ENCODE measurements around the gene PSME4. TPM values are rescaled to one million over a fixed set of nuclear protein-coding genes. Genes with fewer than 3 reads are reported as not detected.

Gene PSME4
- total RNA-seq, 1 donor from 2014 or later = 44.3 TPM

DNA sequence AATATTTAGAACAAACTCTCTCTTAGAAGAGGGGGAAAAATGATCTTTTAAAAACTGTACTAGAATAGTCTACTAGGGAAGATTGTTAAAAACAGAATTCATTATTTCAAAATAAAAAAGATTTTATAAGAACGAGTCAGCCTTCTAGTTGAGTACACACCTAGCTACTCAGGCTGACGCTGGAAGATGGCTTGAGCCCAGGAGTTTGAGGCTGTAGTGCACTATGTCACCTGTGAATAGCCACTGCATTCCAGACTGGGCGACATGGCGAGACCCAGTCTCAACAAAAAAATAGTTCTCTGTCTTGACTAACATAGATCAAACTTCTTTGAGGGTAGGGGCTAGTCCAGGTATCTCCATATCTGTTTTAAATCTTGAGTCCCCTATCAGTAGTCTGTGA, 150.1 kb downstream of the PSME4 start:
- no peak overlapping the region for H3K4me3 ChIP-seq (ENCODE audit: low read depth, low read length)
- H3K27me3 ChIP-seq (ENCODE audit: control insufficient read depth, insufficient read depth, low read length) = no peaks in the 10 kb centered on the region
- TF ChIP-seq, protein P1, sequence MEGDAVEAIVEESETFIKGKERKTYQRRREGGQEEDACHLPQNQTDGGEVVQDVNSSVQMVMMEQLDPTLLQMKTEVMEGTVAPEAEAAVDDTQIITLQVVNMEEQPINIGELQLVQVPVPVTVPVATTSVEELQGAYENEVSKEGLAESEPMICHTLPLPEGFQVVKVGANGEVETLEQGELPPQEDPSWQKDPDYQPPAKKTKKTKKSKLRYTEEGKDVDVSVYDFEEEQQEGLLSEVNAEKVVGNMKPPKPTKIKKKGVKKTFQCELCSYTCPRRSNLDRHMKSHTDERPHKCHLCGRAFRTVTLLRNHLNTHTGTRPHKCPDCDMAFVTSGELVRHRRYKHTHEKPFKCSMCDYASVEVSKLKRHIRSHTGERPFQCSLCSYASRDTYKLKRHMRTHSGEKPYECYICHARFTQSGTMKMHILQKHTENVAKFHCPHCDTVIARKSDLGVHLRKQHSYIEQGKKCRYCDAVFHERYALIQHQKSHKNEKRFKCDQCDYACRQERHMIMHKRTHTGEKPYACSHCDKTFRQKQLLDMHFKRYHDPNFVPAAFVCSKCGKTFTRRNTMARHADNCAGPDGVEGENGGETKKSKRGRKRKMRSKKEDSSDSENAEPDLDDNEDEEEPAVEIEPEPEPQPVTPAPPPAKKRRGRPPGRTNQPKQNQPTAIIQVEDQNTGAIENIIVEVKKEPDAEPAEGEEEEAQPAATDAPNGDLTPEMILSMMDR (IDR thresholded peaks at IDR 0.05; ENCODE audit: insufficient read depth, low read length, poor library complexity, severe bottlenecking) = no peak
- DNase-seq (ENCODE audit: low read depth) = no peak
- no peaks in the 10 kb centered on the region for H3K36me3 ChIP-seq (ENCODE audit: control insufficient read depth, insufficient read depth, low read length)

DNA sequence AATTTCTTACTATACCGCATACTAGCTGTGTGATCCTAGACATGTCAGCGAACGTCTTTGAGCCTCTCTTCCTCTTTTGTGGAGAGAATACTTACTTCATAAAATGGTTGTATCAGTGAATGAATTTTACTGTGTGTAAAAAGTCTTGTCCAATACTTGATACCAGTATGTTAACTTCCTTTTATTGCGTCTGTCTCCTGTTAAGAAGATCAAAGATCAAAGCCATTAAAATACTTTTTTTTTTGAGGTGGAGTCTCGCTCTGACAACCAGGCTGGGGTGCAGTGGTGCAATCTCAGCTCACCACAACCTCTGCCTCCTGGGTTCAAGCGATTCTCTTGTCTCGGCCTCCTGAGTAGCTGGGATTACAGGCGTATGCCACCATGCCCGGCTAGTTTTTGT, 150.7 kb downstream of the PSME4 start:
- Histone ChIP-seq H3K27me3 (ENCODE audit: control insufficient read depth, insufficient read depth, low read length) (no peaks in the 10 kb centered on the region), H3K4me3 (ENCODE audit: low read depth, low read length) (no peak overlapping the region), H3K36me3 (ENCODE audit: control insufficient read depth, insufficient read depth, low read length) (no peaks in the 10 kb centered on the region)
- TF ChIP-seq, protein P1 (IDR thresholded peaks at IDR 0.05; ENCODE audit: insufficient read depth, low read length, poor library complexity, severe bottlenecking) = no peak
- no peak for DNase-seq (ENCODE audit: low read depth)

DNA sequence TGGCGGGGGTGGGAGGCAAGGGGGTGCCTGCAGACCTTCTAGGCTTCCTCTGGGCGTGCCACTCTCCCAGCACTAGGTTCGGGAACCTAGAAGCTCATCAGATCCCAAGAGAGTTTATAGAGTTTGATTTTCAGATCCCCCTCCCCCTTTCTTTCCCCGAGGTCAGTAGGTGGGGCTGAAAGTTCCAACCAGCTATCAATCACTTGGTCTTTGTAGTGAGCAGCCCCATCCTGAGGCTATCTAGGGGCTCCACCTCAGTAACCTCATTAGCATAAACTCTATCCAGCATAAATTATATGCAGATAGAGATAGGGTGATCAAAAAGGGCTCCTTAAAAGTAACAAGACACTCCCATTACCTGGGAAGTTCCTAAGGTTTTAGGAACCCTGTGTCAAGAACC, 151.2 kb downstream of the PSME4 start:
- no peaks in the 10 kb centered on the region for H3K27me3 ChIP-seq (ENCODE audit: control insufficient read depth, insufficient read depth, low read length)
- TF ChIP-seq, protein P1 (IDR thresholded peaks at IDR 0.05; ENCODE audit: insufficient read depth, low read length, poor library complexity, severe bottlenecking) = no peak
- no peak overlapping the region for H3K4me3 ChIP-seq (ENCODE audit: low read depth, low read length)
- H3K36me3 ChIP-seq (ENCODE audit: control insufficient read depth, insufficient read depth, low read length) = no peaks in the 10 kb centered on the region
- DNase-seq (ENCODE audit: low read depth) = no peak

DNA sequence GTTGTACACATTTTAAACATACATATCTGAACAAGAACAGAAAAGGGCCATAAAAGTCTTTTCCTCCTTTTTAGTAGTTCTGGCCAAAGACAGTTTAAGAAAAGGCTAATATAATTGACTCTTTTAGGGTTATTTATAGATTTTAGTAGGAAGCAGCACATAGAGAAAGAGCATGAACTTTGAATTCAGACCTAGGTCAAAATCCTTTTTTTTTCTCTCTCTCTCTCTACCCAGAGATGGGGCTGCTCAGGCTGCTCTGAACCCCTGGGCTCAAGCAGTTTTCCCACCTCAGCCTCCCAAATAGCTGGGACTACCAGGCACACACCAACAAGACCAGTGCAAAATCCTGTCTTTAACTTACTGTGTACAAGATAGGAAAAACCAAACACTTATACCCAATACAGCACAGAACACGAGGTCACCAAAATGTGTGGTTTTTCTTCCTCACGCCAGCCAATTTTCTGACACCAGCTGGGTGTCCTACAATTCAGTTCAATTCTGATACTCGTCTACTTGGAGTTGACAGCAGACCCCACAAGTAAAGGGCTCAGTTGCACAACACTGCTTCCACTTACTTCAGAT, 151.8 kb downstream of the PSME4 start:
- TF ChIP-seq, protein P1 (IDR thresholded peaks at IDR 0.05; ENCODE audit: insufficient read depth, low read length, poor library complexity, severe bottlenecking) = no peak
- Histone ChIP-seq H3K4me3 (ENCODE audit: low read depth, low read length) (no peak overlapping the region), H3K27me3 (ENCODE audit: control insufficient read depth, insufficient read depth, low read length) (no peaks in the 10 kb centered on the region), H3K36me3 (ENCODE audit: control insufficient read depth, insufficient read depth, low read length) (no peaks in the 10 kb centered on the region)
- DNase-seq (ENCODE audit: low read depth) = no peak

Other genes with a start within 250 kb of the PSME4 start
- 6.4 and 7.2 TPM in 2 replicates for gene CHAC2, start 203.2 kb downstream of the PSME4 start, total RNA-seq
- gene ASB3, start 184.0 kb downstream of the PSME4 start, total RNA-seq = 12.9 and 17.3 TPM in 2 replicates
- gene ERLEC1, start 183.9 kb downstream of the PSME4 start, total RNA-seq = 51.9 and 54.8 TPM in 2 replicates
- gene GPR75, start 111.0 kb downstream of the PSME4 start, total RNA-seq = 0.96 and 1.6 TPM in 2 replicates
- 7.7 and 10.3 TPM in 2 replicates for gene ACYP2, start 144.6 kb upstream of the PSME4 start, total RNA-seq